GM12891 (cell line): ENCODE results near the gene FERMT2.

Experiments used
- POLR2A ChIP-seq: IDR thresholded peaks from 2 replicates; pipeline ENCODE4 v1.6.1; 2011; ENCODE audit warnings: low read depth, low read length, control low read depth
- TAF1 ChIP-seq: IDR thresholded peaks from 2 replicates; pipeline ENCODE4 v1.6.1; 2011; ENCODE audit warnings: low read depth, low read length, control low read depth

- TF ChIP-seq POLR2A (no peak), TAF1 (no peak)
These were observed 110.0 kb downstream of the FERMT2 start for GRCh38 chr14:52840877-52841276.
